Heart right ventricle (tissue), 16 donors: ENCODE results near the gene ANG. TPM values are rescaled to one million over a fixed set of nuclear protein-coding genes. Genes with fewer than 3 reads are reported as not detected.

ENCODE experiments used
- ATAC-seq, 8 donors: fragments of 200-7000 bp; cut with Tn5 transposase; one replicate each; pipeline ENCODE4 v1.9.1; 2020; ENCODE audit warnings: mild to moderate bottlenecking in 8 of 8, moderate library complexity in 8 of 8, moderate number of reproducible peaks in 1 of 8
- DNase-seq, 2 donors: peaks; one replicate each; pipeline ENCODE4 v3.0.0-alpha.2; 2020
- H3K27ac ChIP-seq, 10 donors: fragments of 200-600 bp; sonication (generic) in 2 of 10; one replicate each; pipeline versions ENCODE4 v1.5.0 to v1.8.0; 2020 to 2022; ENCODE audit warnings: mild to moderate bottlenecking in 3 of 10
- H3K27me3 ChIP-seq, 7 donors: fragments of 200-600 bp; one replicate each; pipeline ENCODE4 v1.8.0; 2021 to 2022; ENCODE audit warnings: mild to moderate bottlenecking in 2 of 7
- H3K36me3 ChIP-seq, 9 donors: fragments of 200-600 bp; sonication (generic) in 1 of 9; one replicate each; pipeline versions ENCODE4 v1.5.0 to v1.8.0; 2020 to 2022; ENCODE audit warnings: mild to moderate bottlenecking in 2 of 9
- H3K4me1 ChIP-seq, 9 donors: fragments of 200-600 bp; sonication (generic) in 1 of 9; one replicate each; pipeline versions ENCODE4 v1.5.0 to v1.8.0; 2020 to 2022; ENCODE audit warnings: mild to moderate bottlenecking in 4 of 9
- H3K4me3 ChIP-seq, 10 donors: fragments of 200-600 bp; sonication (generic) in 2 of 10; one replicate each; pipeline versions ENCODE4 v1.5.0 to v1.8.0; 2020 to 2022; ENCODE audit warnings: mild to moderate bottlenecking in 7 of 10, moderate library complexity in 2 of 10
- H3K9me3 ChIP-seq, 11 donors: fragments of 200-600 bp in 10 of 11; sonication (generic) in 2 of 11; one replicate each; pipeline versions ENCODE4 v1.5.0 to v1.8.0; 2013 to 2022; ENCODE audit warnings: mild to moderate bottlenecking in 2 of 11, control low read depth in 1 of 11, moderate library complexity in 1 of 11
- WGBS, 2 donors: extraction: QIAGEN DNeasy Blood & Tissue Kit; methylation state at CpG; one replicate each; pipeline ENCODE4 v1.1.7; 2013; ENCODE audit warnings: inconsistent platforms in 1 of 2; 5-methylcytosine and 5-hydroxymethylcytosine counted together
- intact Hi-C, 10 donors: fragments of 100-400 bp; cut with DNase I; formaldehyde crosslinking; loops; one replicate each; pipeline versions ENCODE4 v1.11.1 to v1.14.2; 2022
- polyA plus RNA-seq, 2 donors: library from polyadenylated mRNA; stranded (reverse); fragments of 200-250 nt; gene quantifications; one replicate each; pipeline ENCODE4 v1.2.3, GENCODE V29; 2013
- total RNA-seq, 10 donors: library from RNA; stranded (reverse); fragmentation: NEBNext Ultra II Directional in 3 of 10; extraction: Animal tissue kit (Norgen Biotek cat#: 25700) in 3 of 10; gene quantifications; one replicate each; pipeline versions ENCODE4 v1.2.1 to v1.2.4, GENCODE V29; 2021 to 2023
- TF ChIP-seq, protein P1 (sequence below), 9 donors: fragments of 200-600 bp; sonication (generic) in 2 of 9; IDR thresholded peaks; one replicate each; pipeline versions ENCODE4 v1.5.0 to v1.8.0; 2021 to 2022; ENCODE audit warnings: antibody characterized with exemption in 9 of 9, mild to moderate bottlenecking in 5 of 9, moderate library complexity in 1 of 9
- donor health status: Arrhythmogenic right ventricular cardiomyopathy.
- donor health status: ischemic (EF 13 %, LVEDD 7.1; RV severe dilation, severe dysfunction).
- donor health status: healthy with polysubstance abuse.
- donor health status: DM: no; HTN: yes; CAD: no.
- donor health status: DM: no; HTN: no; CAD: no.
- donor health status: ischemic (EF 25% LVEDD 6.9; RV normal size, moderate dysfunction).
- donor health status: ischemic (EF 25% LVEDD 5.7; RV mildly dilated, moderate dysfunction).
- donor health status: healthy.
- donor health status: DM: yes; HTN: yes; CAD: no.
- donor health status: Ischemic cardiomyopathy.
- donor health status: ischemic (EF 35%, LVEDD 5.7; RV mildly dilated, moderate dysfunction).
- donor health status: nonischemic (EF 11% LVEDD 7.7; RV severe dilation, severe dysfunction).
- donor health status: DM: yes; HTN: yes; CAD: no.
- donor health status: PGD.
- donor health status: ischemic (EF 29% LVEDD 5.4; RV normal size, mild dysfunction).
- donor health status: nonischemic (EF 23%, LVEDD 6.1; RV moderate dilation, normal function).

Gene ANG
- total and polyA plus RNA-seq, 12 donors = 0.79 to 7.0 (median 2.5) TPM

GRCh38 chr14:20683125-20683890 lies 5.3 kb upstream of the ANG start:
- TF ChIP-seq, protein P1, sequence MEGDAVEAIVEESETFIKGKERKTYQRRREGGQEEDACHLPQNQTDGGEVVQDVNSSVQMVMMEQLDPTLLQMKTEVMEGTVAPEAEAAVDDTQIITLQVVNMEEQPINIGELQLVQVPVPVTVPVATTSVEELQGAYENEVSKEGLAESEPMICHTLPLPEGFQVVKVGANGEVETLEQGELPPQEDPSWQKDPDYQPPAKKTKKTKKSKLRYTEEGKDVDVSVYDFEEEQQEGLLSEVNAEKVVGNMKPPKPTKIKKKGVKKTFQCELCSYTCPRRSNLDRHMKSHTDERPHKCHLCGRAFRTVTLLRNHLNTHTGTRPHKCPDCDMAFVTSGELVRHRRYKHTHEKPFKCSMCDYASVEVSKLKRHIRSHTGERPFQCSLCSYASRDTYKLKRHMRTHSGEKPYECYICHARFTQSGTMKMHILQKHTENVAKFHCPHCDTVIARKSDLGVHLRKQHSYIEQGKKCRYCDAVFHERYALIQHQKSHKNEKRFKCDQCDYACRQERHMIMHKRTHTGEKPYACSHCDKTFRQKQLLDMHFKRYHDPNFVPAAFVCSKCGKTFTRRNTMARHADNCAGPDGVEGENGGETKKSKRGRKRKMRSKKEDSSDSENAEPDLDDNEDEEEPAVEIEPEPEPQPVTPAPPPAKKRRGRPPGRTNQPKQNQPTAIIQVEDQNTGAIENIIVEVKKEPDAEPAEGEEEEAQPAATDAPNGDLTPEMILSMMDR (IDR thresholded peaks at IDR 0.05) = no peak
- peak overlapping the region; percentile 67 to 99 (median 89) for H3K4me3 ChIP-seq
- WGBS, 2 donors = 0 to 1% methylated on average over 38 of the region's 38 CpGs
- peak; percentile 40 to 84 (median 66) for ATAC-seq
- peaks cover 0 to 63% (median 16%) of the 10 kb centered on the region in 9 donors for H3K4me1 ChIP-seq
- intact Hi-C loops = loop anchor here (1.0 to 10.0 kb wide), 19 partner anchors 51 to 421 kb away; partner anchors contain the start of genes PIP4P1 (in 5 of the 10), CCNB1IP1 (in 4 of the 10), TEP1 (in 4 of the 10) and PARP2 (in 3 of the 10)
- peak; percentile 68 to 85 for DNase-seq
- H3K36me3 ChIP-seq = no peaks in the 10 kb centered on the region
- H3K9me3 ChIP-seq = no peaks in the 10 kb centered on the region
- peak overlapping the region; percentile 98 to 100 (median 100) for H3K27ac ChIP-seq
- H3K27me3 ChIP-seq = no peaks in the 10 kb centered on the region

DNA sequence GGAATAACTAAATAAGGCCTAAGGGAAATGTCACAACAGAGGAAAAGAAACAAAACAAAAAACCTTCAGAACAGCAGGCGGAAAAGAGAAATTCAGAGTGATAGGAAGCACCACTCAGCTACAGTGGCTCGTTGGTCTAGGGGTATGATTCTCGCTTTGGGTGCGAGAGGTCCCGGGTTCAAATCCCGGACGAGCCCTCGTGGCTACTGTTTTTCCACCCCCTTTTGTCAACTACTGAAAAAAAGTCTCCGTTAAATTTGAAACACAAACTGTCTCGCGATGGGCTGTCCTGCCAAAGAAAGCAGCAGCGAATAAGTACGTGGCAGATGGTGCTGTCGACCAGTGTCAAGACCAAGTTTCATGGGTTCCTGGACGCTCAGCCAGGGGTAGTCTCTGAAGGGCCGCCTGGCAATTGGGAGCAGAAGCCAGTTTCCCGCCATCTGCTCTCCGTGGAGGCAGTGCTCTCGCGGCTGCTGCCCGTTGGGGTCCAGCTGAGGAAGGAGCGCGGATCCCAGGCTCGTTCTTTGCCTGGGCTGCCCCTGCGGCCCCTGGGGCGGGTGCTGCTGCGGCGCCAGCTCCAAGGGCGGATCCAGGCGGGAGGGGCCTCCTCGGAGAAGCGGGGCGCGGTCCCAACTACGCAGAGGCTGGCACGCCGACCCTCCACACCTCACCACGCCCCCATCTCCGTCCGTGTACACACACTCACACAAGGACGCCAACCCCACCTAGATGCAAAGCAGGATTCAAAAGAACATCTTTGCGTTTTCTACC lies 4.5 kb upstream of the ANG start, which contains the start of gene RNASE4:
RNASE4 (plus strand) TSS at position 670 of the 771 bp plus-strand sequence. CDS start 14,812 bp downstream, outside the sequence.
- DNase-seq (peak; percentile 81 to 85), ATAC-seq (peak; percentile 30 to 61 (median 52))
- Histone ChIP-seq H3K4me3 (peak within 1 kb of the TSS; percentile 67 to 99 (median 89)), H3K27me3 (no peaks in the 10 kb centered on the region), H3K4me1 (peaks cover 0 to 63% (median 16%) of the 10 kb centered on the region in 9 donors), H3K36me3 (no peaks in the 10 kb centered on the region), H3K27ac (peak within 1 kb of the TSS; percentile 98 to 100 (median 100)), H3K9me3 (no peaks in the 10 kb centered on the region)
- intact Hi-C loops = loop anchor here (1.0 to 10.0 kb wide), 20 partner anchors 52 to 421 kb away; partner anchors contain the start of genes PIP4P1 (in 5 of the 10), CCNB1IP1 (in 4 of the 10), TEP1 (in 4 of the 10) and PARP2 (in 3 of the 10)
- 0% methylated on average over 42 of the region's 42 CpGs for WGBS, 2 donors
- TF ChIP-seq, protein P1 (IDR thresholded peaks at IDR 0.05) = no peak

DNA sequence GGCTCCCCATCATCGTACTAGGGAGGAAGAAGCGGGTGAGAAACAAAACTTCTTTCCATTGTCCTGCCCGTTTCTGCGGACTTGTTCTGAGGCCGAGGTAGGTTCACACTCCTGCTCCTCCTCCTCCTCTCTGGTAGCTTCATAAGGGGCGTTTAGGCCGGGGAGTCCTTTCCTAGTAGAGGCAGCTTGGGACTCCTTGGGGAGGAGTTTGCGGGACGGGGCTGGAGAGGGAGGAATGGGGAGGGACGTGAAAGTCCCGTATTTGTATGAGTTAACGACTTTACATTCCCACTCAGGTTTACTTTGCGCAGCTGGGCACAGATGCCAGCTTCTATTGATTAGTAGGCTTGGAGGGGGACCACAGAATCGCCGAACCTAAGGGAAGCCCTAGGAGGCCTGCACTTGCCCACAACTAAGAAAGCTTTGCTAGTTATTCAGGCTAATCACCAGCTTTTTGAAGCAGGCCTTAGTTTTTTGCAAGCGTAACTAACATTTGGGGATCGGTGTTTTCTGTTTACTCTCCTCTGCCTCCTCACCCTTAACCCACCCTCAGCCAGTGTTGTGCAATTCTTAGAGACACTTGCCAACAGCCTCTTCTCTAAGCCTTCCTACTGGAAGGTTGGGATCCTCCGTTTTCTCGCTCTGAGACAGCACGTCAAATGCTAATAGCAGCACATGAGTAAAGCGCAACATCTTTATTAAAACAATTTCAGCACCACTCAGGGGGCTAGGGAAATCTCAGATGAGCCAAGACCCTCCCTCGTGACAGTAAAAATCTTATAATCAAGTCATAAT lies 3.7 kb upstream of the ANG start:
- peak overlapping the region; percentile 67 to 99 (median 89) for H3K4me3 ChIP-seq
- ATAC-seq (no peak), DNase-seq (peak in 1 of 2 donors; percentile 18)
- peaks cover 0 to 62% (median 16%) of the 10 kb centered on the region in 9 donors for H3K4me1 ChIP-seq
- no peaks in the 10 kb centered on the region for H3K27me3 ChIP-seq
- peak overlapping the region; percentile 73 to 100 (median 100) for H3K27ac ChIP-seq
- 20 to 21% methylated on average over 22 of the region's 22 CpGs for WGBS, 2 donors
- intact Hi-C loops = loop anchor here (1.0 to 10.0 kb wide), 17 partner anchors 53 to 420 kb away; partner anchors contain the start of genes PIP4P1 (in 5 of the 10), TEP1 (in 4 of the 10), CCNB1IP1 (in 3 of the 10) and PARP2 (in 2 of the 10)
- H3K36me3 ChIP-seq = no peaks in the 10 kb centered on the region
- TF ChIP-seq, protein P1 (IDR thresholded peaks at IDR 0.05) = no peak
- no peaks in the 10 kb centered on the region for H3K9me3 ChIP-seq
